CD4-positive, alpha-beta T cell treated with Interleukin-10 for 1 hour (primary cell): ENCODE data around the gene OR8B2.
"Not testable (repeated sequence)": the region's sequence is repeated elsewhere in the genome, so short reads cannot be mapped to it uniquely, and the experiment has no call there.

Source experiments
- DNase-seq: peaks from one replicate; pipeline ENCODE4 v3.0.0-alpha.2; 2020

OR8B2 gene

GRCh38 chr11:124384399-124384798 lies at the start of gene OR8B2:
Gene OR8B2 (minus strand): TSS chr11:124384499. CDS start chr11:124383343, 1,156 bp downstream.
- no peak for DNase-seq

DNA sequence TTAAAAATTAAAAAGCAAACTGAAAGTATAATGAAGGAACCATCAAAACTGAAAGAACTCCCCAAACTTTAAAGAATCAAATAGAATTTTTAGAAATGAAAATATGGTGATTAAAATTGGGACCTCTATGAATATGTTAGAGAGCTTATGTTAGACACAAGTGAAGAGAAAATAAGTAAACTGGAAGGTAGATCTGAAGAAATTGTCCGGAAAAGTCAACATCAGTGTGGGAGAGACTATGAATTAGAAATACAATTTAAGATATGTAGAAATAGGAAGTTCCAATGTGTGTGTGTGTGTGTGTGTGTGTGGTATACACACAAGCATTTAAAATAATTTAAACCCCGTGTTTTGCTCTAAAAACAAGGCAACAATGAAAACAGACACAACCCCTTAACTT lies 45.3 kb upstream of the OR8B2 start:
- no peak for DNase-seq

DNA sequence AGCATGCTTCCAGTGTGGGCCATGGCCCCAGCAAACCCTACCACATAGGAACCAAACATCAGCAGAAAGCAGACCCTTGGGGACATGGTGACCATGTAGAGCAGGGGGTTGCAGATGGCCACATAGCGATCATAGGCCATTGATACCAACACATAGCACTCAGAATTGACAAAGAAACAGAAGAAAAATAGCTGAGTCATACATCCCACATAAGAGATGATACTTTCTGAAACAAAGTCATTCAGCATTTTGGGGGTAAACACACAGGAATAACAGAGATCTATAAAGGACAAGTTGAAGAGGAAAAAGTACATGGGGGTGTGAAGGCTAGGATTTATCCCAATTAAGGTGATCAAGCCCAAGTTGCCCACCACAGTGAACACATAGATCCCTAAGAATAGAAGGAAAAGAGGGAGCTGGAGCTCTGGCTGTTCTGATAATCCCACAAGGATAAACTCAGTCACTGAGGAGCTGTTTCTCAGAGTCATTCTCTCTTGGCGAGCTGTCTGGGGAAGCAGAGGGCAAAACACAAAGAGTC lies 40.2 kb upstream of the OR8B2 start, which contains the start of gene OR8B4:
OR8B4 (minus strand) TSS at position 488 of the 538 bp plus-strand sequence; CDS start at position 488, 0 bp downstream.
- DNase-seq, result no peak

DNA sequence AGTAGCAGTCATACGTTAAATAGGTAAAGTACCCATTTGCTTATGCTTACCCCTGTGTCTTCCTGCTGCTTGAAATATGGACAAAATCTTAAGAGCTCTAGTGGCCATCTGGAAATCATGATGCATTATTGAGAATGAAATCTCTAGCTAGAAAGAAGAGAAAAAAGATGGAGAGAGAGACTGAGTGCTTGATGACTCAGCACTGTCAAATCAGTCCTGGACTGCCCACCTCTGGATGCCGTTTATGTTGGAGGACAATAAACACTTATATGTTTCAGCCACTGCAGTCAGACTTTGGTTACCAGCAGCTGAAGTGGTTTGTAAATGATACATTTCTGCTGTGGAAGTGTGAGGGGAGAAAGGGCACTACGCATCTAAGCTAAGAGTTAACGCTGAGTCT lies 36.7 kb upstream of the OR8B2 start:
- DNase-seq, result no peak

DNA sequence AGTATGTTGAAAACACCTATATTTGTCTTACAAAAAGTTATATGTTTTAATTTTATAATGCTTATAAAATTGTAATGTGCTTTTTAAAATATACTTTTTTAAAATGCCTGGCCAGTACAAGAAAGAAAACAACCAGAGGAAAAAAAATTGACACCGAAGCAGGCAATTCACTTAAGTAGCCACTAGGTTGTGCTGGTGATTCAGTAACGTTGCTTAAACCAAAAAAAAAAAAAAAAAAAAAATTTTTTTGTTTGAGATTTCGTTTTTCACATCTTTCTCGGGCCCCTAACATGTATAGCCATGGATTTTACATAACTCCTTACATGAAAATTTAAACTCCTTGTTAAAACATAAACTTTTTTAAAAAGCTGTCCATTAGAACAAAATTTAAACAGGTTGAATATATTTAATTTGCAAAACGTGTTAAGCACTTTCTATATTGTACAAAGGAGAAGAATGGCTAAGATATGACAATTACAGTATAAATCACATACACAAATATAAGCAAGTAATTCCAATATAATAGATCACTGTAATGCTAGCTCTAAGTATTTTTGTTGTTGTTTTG lies 31.1 kb upstream of the OR8B2 start:
- peak; percentile 16 for DNase-seq

DNA sequence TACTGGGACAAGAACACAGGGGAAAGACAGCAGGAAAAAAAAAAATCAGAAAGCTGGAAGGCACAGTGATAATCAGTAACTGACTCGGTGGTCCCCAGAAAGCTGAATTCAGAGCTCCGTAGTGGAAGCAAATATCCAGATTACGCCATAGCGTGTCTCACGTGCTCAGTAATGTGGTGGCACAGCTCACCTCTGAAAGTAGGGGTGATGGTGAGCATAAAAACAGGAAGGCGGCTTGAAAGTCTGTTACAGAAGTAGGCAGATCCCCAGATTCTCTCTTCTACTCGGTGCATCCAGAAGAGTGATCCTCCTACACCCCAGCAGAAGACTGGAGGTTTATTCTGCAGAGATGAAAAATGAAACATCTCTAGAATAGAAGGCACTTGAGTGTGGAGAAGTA lies 25.6 kb upstream of the OR8B2 start:
- no peak for DNase-seq

DNA sequence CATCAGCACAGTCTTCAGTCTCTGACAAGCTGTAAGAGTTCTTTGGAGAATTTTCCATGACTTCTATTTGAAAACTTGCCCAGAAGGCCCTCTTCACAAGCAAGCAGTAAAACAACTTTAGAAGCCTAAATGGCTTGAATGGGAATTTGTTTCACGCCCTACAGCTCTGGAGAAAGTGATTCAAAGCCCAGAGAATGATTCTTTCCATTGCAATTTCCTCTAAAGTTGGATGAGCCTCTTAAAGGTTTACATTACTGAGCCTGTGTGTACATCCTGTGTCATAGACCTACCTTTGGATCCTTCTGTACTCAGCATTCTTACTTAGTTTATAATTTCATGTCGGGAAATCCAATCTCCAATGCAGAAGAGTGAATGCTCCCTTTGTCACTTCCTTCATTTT lies 21.3 kb upstream of the OR8B2 start:
- DNase-seq, result no peak

GRCh38 chr11:124403186-124403585 lies 18.9 kb upstream of the OR8B2 start:
- not testable (repeated sequence) for DNase-seq

- peak; percentile 42 for DNase-seq
Measured at GRCh38 chr11:124402326-124402922, 18.1 kb upstream of the OR8B2 start.

- no peak for DNase-seq
Measured at GRCh38 chr11:124398924-124399323, 14.6 kb upstream of the OR8B2 start, which contains the start of gene OR8B3. Gene OR8B3 (minus strand): TSS chr11:124399024. CDS start chr11:124397351, 1,673 bp downstream.

GRCh38 chr11:124396847-124397246 lies 12.5 kb upstream of the OR8B2 start:
- DNase-seq, result not testable (repeated sequence)

- DNase-seq, result no peak
Measured at GRCh38 chr11:124394408-124394807, 10.1 kb upstream of the OR8B2 start.

GRCh38 chr11:124382857-124383256 lies 1.4 kb downstream of the OR8B2 start:
- DNase-seq, result not testable (repeated sequence)

- no peak for DNase-seq
Measured at GRCh38 chr11:124380585-124380984, 3.7 kb downstream of the OR8B2 start.

DNA sequence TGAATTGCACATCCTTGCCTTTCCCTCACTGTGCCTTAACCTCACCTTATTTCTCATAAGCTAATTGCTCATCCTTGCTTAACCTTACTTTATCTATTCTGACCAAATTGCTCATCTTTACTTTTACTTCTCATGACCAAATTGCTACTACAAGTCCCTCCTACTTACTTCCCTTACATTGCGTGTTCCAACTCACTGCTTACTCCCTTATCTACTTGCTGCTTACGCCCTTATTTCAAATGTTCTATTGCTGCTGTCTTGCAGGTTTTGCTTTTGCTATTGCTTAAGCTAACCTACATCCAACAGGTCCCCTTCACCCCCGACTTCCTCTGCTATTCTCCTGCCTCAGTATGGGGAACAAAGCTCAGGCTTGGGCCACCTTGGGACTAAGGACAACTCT lies 8.0 kb downstream of the OR8B2 start:
- DNase-seq, result no peak

DNA sequence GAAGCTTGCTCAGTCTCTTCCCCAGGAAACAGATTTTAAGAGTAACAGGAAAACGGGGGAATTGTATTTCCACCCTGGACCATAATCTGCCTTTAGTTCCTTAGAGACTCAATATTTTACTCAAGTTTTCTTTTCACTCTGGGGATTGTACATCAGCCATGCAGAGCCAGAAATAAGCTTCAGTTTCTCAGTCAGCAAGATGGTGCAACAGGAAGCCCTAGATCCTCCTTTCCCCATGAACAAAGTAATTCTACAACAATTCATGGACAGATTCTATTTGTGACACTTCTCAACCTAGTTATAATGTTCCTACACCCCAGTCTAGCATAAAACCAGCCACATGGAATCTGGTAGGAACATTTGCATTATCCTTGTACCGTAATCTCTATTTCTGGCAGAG lies 24.7 kb downstream of the OR8B2 start:
- DNase-seq, result no peak

DNA sequence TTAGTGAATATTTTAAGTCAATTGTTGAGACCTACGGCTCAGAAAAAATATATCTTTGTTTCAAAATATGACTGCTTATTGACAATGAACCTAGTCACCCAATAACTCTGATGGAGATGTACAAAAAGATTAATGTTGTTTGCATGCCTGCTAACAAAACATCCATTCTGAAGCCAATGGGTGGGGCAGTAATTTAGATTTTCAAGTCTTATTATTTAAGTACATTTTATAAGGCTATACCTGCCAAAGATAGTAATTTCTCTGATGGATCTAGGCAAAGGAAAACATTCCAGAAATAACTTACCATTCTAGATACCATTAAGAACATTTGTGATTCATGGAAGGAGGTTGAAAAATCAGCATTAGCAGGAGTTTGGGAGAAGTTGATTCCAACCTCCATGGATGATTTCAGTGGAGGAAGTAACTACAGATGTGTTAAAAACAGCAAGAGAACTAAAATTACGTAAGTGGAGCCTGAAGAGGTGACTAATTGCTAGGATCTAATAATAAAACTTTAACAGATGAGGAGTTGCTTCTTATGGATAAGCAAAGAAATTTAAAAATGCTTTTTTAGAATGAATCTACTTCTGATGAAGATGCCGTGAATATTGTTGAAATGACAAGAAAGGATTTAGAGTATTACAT lies 37.9 kb downstream of the OR8B2 start:
- DNase-seq, result no peak

DNA sequence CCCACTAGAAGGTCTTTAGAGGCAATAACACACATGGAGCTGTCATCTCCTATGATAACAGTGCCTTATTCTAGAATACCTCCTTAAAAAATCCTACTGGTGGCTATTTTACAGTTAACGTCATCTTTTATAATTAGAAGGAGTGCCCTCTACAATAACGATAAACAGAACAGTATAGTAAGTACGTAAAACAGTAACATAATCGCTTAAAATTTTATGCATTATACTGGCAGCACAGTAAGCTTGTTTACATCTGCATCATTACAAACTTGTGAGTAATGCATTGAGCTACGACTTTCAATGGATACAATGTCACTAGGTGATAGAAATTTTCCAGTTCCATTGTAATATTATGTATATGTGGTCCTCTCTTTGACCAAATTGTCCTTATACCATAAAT lies 40.0 kb downstream of the OR8B2 start:
- DNase-seq, result no peak

DNA sequence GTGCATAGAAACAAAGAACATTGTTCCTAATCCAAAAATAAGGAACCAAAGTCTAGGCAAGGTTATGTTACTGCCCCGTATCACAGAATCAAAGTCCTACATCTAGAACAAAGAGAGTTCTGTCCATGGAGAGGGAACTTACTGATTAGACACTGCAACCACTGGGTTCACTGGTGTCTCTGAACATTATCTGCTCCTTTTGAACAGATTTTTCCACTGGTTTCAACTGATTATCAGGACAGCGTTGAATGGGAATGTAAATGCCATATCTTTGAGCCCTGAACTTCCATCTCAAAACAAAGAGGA lies 44.2 kb downstream of the OR8B2 start:
- DNase-seq, result no peak

DNA sequence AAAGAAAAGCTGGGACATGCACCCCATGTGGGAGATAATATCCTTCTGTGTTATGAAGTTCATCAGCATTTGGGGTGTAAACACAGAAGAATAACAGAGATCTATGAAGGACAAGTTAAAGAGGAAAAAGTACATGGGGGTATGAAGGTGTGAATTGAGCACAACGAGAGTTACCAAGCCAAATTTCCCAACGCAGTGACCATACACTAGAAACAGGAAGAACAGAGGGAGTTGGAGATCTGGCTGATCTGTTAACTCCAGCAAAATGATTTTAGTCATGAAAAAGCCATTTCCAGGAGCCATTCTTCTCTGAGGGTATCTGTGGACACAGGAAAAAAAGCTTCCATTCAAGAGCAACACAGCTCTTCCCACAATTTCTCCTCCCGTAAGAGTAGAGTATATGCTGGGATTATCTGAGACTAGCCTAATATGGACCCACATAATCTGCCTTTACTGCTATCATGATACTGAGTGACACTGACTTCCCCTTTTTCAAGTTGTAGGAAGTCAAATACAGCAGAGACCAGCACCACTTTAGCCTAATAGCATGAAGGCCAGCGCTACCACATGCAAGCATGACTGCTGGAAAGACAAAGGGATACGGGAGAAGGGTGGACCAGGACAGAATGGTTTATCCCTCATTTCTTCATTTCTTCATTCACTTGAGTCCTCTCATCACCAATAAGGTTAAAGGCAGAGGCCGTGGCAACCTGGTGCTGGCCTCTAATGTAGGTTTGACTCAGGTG lies 44.7 kb downstream of the OR8B2 start:
- DNase-seq, result no peak
